WTC11 (cell line): ENCODE results near the gene EPHA4. TPM values are rescaled to one million over a fixed set of nuclear protein-coding genes. Genes with fewer than 3 reads are reported as not detected.

Source experiments
- ATAC-seq: fragments of 200-7000 bp; cut with Tn5 transposase; 2 replicates; pipeline ENCODE4 v1.10.0; 2021; ENCODE audit warnings: mild to moderate bottlenecking, moderate library complexity
- CTCF ChIA-PET: fragments of 300-600 bp; sonication (Branson Sonifier 250); formaldehyde crosslinking; loops from one replicate; lab custom pipeline; 2021; ENCODE audit warnings: antibody characterized with exemption; lab: Charles Lee
- POLR2A ChIA-PET: fragments of 350-600 bp; sonication (Branson Sonifier 250); formaldehyde crosslinking; loops from one replicate; lab custom pipeline; 2021; ENCODE audit warnings: antibody characterized with exemption; lab: Charles Lee
- DNase-seq: peaks from one replicate; pipeline ENCODE4 v3.0.0; 2021; ENCODE audit warnings: low spot score
- H3K27ac Mint-ChIP-seq: 2 replicates; pipeline ENCODE4 v1.8.0; 2021; ENCODE audit warnings: mixed read lengths
- H3K27me3 Mint-ChIP-seq: 2 replicates; pipeline ENCODE4 v1.8.0; 2021; ENCODE audit warnings: low read depth, mild to moderate bottlenecking, moderate library complexity, mixed read lengths
- H3K36me3 Mint-ChIP-seq: 2 replicates; pipeline ENCODE4 v1.8.0; 2021; ENCODE audit warnings: mixed read lengths
- H3K4me1 Mint-ChIP-seq: 2 replicates; pipeline ENCODE4 v1.8.0; 2022; ENCODE audit warnings: mixed read lengths
- H3K4me3 Mint-ChIP-seq: 2 replicates; pipeline ENCODE4 v1.8.0; 2021; ENCODE audit warnings: mild to moderate bottlenecking, moderate library complexity, mixed read lengths
- H3K9me3 Mint-ChIP-seq: 2 replicates; pipeline ENCODE4 v1.8.0; 2021; ENCODE audit warnings: mixed read lengths
- ATF2 ChIP-seq: sonication (generic); formaldehyde crosslinking; IDR thresholded peaks from 2 replicates; pipeline ENCODE4 v1.8.1; 2022; ENCODE audit warnings: low read depth, missing genetic modification reagents, borderline replicate concordance
- ELF4 ChIP-seq: sonication (generic); formaldehyde crosslinking; IDR thresholded peaks from 2 replicates; pipeline ENCODE4 v1.8.1; 2022; ENCODE audit warnings: low read depth, mild to moderate bottlenecking, moderate library complexity, missing genetic modification reagents
- JAZF1 ChIP-seq: fragments of 250-450 bp; sonication (Bioruptor Pico); IDR thresholded peaks from 2 replicates; pipeline ENCODE4 v1.9.0; 2021; ENCODE audit warnings: moderate library complexity, mild to moderate bottlenecking, inconsistent platforms
- KAT7 ChIP-seq: sonication (generic); formaldehyde crosslinking; IDR thresholded peaks from 2 replicates; pipeline ENCODE4 v1.8.1; 2023; ENCODE audit warnings: missing genetic modification reagents, mild to moderate bottlenecking, borderline replicate concordance
- MAX ChIP-seq: sonication (generic); formaldehyde crosslinking; IDR thresholded peaks from 2 replicates; pipeline ENCODE4 v1.8.0; 2022; ENCODE audit warnings: mild to moderate bottlenecking, missing genetic modification reagents
- MYBL2 ChIP-seq: sonication (generic); formaldehyde crosslinking; IDR thresholded peaks from 2 replicates; pipeline ENCODE4 v1.8.1; 2023; ENCODE audit warnings: mild to moderate bottlenecking, moderate library complexity, missing genetic modification reagents
- NR1H2 ChIP-seq: sonication (generic); formaldehyde crosslinking; IDR thresholded peaks from 2 replicates; pipeline ENCODE4 v1.9.0; 2021; ENCODE audit warnings: mild to moderate bottlenecking, moderate library complexity, missing genetic modification reagents
- NR3C1 ChIP-seq: sonication (generic); formaldehyde crosslinking; conservative IDR thresholded peaks from 2 replicates; pipeline ENCODE4 v1.8.1; 2023; ENCODE audit warnings: low read depth, mild to moderate bottlenecking, missing genetic modification reagents
- PRRX2 ChIP-seq: fragments of 250-450 bp; sonication (Bioruptor Pico); IDR thresholded peaks from 2 replicates; pipeline ENCODE4 v1.8.0; 2021; ENCODE audit warnings: mild to moderate bottlenecking
- RELA ChIP-seq: sonication (generic); formaldehyde crosslinking; IDR thresholded peaks from 2 replicates; pipeline ENCODE4 v1.8.1; 2022; ENCODE audit warnings: missing genetic modification reagents, mild to moderate bottlenecking, borderline replicate concordance
- SMAD3 ChIP-seq: sonication (generic); formaldehyde crosslinking; IDR thresholded peaks from 2 replicates; pipeline ENCODE4 v1.8.0; 2022; ENCODE audit warnings: missing genetic modification reagents, mild to moderate bottlenecking, borderline replicate concordance
- SP1 ChIP-seq: sonication (generic); formaldehyde crosslinking; conservative IDR thresholded peaks from 2 replicates; pipeline ENCODE4 v1.8.1; 2022; ENCODE audit warnings: missing genetic modification reagents
- STAT6 ChIP-seq: sonication (generic); formaldehyde crosslinking; conservative IDR thresholded peaks from 2 replicates; pipeline ENCODE4 v1.8.1; 2023; ENCODE audit warnings: mild to moderate bottlenecking, low read depth, missing genetic modification reagents, moderate library complexity
- TCF7 ChIP-seq: sonication (generic); formaldehyde crosslinking; IDR thresholded peaks from 2 replicates; pipeline ENCODE4 v1.8.0; 2022; ENCODE audit warnings: mild to moderate bottlenecking, low read depth, missing genetic modification reagents, moderate library complexity
- USF1 ChIP-seq: sonication (generic); formaldehyde crosslinking; IDR thresholded peaks from 2 replicates; pipeline ENCODE4 v1.8.0; 2022; ENCODE audit warnings: mild to moderate bottlenecking, missing genetic modification reagents
- ZBTB43 ChIP-seq: sonication (generic); formaldehyde crosslinking; IDR thresholded peaks from 2 replicates; pipeline ENCODE4 v1.8.1; 2023; ENCODE audit warnings: mild to moderate bottlenecking, missing genetic modification reagents
- ZNF281 ChIP-seq: sonication (generic); formaldehyde crosslinking; IDR thresholded peaks from 2 replicates; pipeline ENCODE4 v1.8.0; 2023; ENCODE audit warnings: mild to moderate bottlenecking, missing genetic modification reagents
- total RNA-seq: library from RNA; stranded (reverse); gene quantifications from 3 replicates; pipeline ENCODE4 v1.2.3, GENCODE V29; 2021

Gene EPHA4
- total RNA-seq, 1 experiment from 2014 or later: 11.0 TPM

GRCh38 chr2:221567231-221567760, 4.8 kb downstream of the EPHA4 start (continued):
- TF ChIP-seq STAT6 (CRISPR knock-in tag) (no peak), KAT7 (CRISPR knock-in tag) (no peak), USF1 (CRISPR knock-in tag) (no peak), SMAD3 (CRISPR knock-in tag) (no peak), RELA (CRISPR knock-in tag) (no peak), PRRX2 (CRISPR knock-in tag) (no peak), JAZF1 (CRISPR knock-in tag) (no peak)

GRCh38 chr2:221563270-221563985, 8.7 kb downstream of the EPHA4 start:
- Mint-ChIP-seq H3K36me3 (no peaks in the 10 kb centered on the region), H3K9me3 (no peaks in the 10 kb centered on the region), H3K27ac (no peak overlapping the region), H3K4me1 (peaks cover 41% of the 10 kb centered on the region), H3K4me3 (no peak overlapping the region), H3K27me3 (peaks cover 2% of the 10 kb centered on the region; the same call in 1 of the 2 replicates)
- ATAC-seq: no peak
- no peak for TF ChIP-seq NR1H2 (CRISPR knock-in tag)
- TF ChIP-seq ZBTB43 (CRISPR knock-in tag): no peak
- TF ChIP-seq ATF2 (CRISPR knock-in tag): no peak
- no peak for TF ChIP-seq ELF4
- no peak for TF ChIP-seq MAX
- TF ChIP-seq ZNF281 (CRISPR knock-in tag): no peak
- TF ChIP-seq MYBL2 (CRISPR knock-in tag): no peak
- no peak for TF ChIP-seq NR3C1 (CRISPR knock-in tag)
- TF ChIP-seq TCF7 (CRISPR knock-in tag): no peak
- TF ChIP-seq SP1 (CRISPR knock-in tag): no peak
- POLR2A ChIA-PET: interaction anchor here (0.6 kb wide), 1 partner anchor 373 kb away, joined by 3 read pairs; no protein-coding TSS in a partner anchor
- DNase-seq: no peak
- CTCF ChIA-PET: no interaction called here
